Uterus (tissue), 2 donors: ENCODE data around the gene ZNF821.

Experiments used
- POLR2A ChIP-seq, 2 donors: fragments of 450-650 bp; IDR thresholded peaks; one replicate each; pipeline ENCODE4 v1.6.1; 2016; ENCODE audit warnings: antibody characterized with exemption in 2 of 2, mild to moderate bottlenecking in 1 of 2, moderate library complexity in 1 of 2
- TF ChIP-seq, protein P1 (sequence below), 4 experiments: fragments of 200-600 bp in 2 of 4; fragments of 450-650 bp in 2 of 4; sonication (generic) in 2 of 4; IDR thresholded peaks; one replicate each; pipeline ENCODE4 v1.5.1; 2016 to 2019; ENCODE audit warnings: antibody characterized with exemption in 4 of 4, mild to moderate bottlenecking in 2 of 4, moderate library complexity in 1 of 4

DNA sequence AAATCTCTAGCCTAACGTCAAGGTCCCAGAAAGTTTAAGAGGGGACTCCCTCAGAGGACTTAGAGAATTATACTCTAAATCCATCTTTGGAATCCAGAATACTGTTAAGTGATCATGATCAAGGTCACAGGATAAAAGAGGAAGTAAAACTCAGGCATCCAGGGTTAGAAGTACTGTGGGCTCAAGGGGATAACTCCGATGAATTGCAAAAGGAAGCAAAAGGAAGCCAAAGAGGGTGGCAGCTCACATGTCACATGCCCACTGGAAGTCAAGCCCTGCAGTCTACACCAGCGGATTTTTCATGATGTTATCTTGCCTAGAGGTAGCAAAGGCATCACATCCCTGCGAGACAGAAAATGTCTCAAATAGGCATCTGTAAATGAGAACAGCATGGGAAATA, 3.8 kb downstream of the ZNF821 start:
- TF ChIP-seq, protein P1, sequence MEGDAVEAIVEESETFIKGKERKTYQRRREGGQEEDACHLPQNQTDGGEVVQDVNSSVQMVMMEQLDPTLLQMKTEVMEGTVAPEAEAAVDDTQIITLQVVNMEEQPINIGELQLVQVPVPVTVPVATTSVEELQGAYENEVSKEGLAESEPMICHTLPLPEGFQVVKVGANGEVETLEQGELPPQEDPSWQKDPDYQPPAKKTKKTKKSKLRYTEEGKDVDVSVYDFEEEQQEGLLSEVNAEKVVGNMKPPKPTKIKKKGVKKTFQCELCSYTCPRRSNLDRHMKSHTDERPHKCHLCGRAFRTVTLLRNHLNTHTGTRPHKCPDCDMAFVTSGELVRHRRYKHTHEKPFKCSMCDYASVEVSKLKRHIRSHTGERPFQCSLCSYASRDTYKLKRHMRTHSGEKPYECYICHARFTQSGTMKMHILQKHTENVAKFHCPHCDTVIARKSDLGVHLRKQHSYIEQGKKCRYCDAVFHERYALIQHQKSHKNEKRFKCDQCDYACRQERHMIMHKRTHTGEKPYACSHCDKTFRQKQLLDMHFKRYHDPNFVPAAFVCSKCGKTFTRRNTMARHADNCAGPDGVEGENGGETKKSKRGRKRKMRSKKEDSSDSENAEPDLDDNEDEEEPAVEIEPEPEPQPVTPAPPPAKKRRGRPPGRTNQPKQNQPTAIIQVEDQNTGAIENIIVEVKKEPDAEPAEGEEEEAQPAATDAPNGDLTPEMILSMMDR (IDR thresholded peaks at IDR 0.05), result no peak
- no peak for TF ChIP-seq POLR2A (IDR thresholded peaks at IDR 0.05)
